GM12878 (cell line): ENCODE results near the gene DNAJC15.

ENCODE experiments used
- CREM ChIP-seq: IDR thresholded peaks from 2 replicates; pipeline ENCODE4 v1.6.1; 2014; ENCODE audit warnings: antibody characterized with exemption, low read depth
- EZH2 ChIP-seq: IDR thresholded peaks from 2 replicates; pipeline ENCODE4 v1.6.1; 2012; ENCODE audit warnings: low read depth, mild to moderate bottlenecking, control low read depth, inconsistent platforms, low read length, borderline replicate concordance; ENCODE audit not compliant: control insufficient read depth
- JUND ChIP-seq: IDR thresholded peaks from 2 replicates; pipeline ENCODE4 v1.6.1; 2012; ENCODE audit warnings: low read depth, mild to moderate bottlenecking, low read length, improper control_type of control experiment, moderate library complexity
- PAX5 ChIP-seq: IDR thresholded peaks from 2 replicates; pipeline ENCODE4 v1.6.1; 2011; ENCODE audit warnings: low read depth, low read length, borderline replicate concordance
- SIN3A ChIP-seq: IDR thresholded peaks from 2 replicates; pipeline ENCODE4 v1.6.1; 2012; ENCODE audit warnings: low read depth, low read length, improper control_type of control experiment
- SRF ChIP-seq, 2 experiments: IDR thresholded peaks; 2 replicates each; pipeline ENCODE4 v1.6.1; 2011; ENCODE audit warnings: low read depth in 2 of 2, low read length in 2 of 2, mild to moderate bottlenecking in 1 of 2, moderate library complexity in 1 of 2
- TF ChIP-seq, protein P1 (sequence below): IDR thresholded peaks from 2 replicates; pipeline ENCODE4 v1.6.1; 2011; ENCODE audit warnings: low read depth, low read length, improper control_type of control experiment, borderline replicate concordance
- TF ChIP-seq, protein P2 (sequence below), 3 experiments: IDR thresholded peaks in 2 of 3; conservative IDR thresholded peaks in 1 of 3; 2 replicates each; pipeline ENCODE4 v1.5.1; 2011; ENCODE audit warnings: low read depth in 3 of 3, low read length in 3 of 3, mild to moderate bottlenecking in 3 of 3, control low read depth in 2 of 3, moderate library complexity in 2 of 3, inconsistent platforms in 1 of 3, mixed read lengths in 1 of 3; ENCODE audit not compliant: control insufficient read depth in 2 of 3, insufficient read depth in 1 of 3; ENCODE audit errors: extremely low read depth in 1 of 3

DNA sequence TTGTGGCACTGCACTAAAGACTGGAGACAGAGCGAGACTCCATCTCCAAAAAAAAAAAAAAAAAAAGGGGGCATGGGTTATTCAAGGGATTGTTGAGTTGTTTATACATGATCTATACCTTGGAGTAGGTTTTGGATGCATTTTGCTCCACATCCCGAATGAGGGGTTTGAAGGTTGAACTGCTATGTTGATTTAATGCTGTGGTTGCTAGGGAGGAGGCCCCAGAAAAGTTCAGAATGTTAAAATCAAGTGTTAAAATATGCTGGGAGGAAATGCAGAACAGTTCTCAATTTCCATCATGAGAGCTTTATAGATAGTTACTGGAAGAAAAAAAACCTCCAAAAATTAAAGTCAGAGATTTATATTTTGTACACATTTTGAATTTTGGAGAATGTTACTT, 116.5 kb downstream of the DNAJC15 start:
- TF ChIP-seq, protein P1, sequence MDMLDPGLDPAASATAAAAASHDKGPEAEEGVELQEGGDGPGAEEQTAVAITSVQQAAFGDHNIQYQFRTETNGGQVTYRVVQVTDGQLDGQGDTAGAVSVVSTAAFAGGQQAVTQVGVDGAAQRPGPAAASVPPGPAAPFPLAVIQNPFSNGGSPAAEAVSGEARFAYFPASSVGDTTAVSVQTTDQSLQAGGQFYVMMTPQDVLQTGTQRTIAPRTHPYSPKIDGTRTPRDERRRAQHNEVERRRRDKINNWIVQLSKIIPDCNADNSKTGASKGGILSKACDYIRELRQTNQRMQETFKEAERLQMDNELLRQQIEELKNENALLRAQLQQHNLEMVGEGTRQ = no peak
- TF ChIP-seq JUND (no peak), SIN3A (no peak), EZH2 (no peak), CREM (no peak), SRF (IDR thresholded peaks at IDR 0.05; ENCODE audit: low read depth in 2 of 2, low read length in 2 of 2) (no peak), PAX5 (no peak)
- TF ChIP-seq, protein P2, sequence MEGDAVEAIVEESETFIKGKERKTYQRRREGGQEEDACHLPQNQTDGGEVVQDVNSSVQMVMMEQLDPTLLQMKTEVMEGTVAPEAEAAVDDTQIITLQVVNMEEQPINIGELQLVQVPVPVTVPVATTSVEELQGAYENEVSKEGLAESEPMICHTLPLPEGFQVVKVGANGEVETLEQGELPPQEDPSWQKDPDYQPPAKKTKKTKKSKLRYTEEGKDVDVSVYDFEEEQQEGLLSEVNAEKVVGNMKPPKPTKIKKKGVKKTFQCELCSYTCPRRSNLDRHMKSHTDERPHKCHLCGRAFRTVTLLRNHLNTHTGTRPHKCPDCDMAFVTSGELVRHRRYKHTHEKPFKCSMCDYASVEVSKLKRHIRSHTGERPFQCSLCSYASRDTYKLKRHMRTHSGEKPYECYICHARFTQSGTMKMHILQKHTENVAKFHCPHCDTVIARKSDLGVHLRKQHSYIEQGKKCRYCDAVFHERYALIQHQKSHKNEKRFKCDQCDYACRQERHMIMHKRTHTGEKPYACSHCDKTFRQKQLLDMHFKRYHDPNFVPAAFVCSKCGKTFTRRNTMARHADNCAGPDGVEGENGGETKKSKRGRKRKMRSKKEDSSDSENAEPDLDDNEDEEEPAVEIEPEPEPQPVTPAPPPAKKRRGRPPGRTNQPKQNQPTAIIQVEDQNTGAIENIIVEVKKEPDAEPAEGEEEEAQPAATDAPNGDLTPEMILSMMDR (IDR thresholded peaks at IDR 0.05 in 2 of 3, conservative IDR thresholded peaks at IDR 0.05 in 1 of 3; ENCODE audit: control insufficient read depth in 2 of 3, extremely low read depth in 1 of 3, insufficient read depth in 1 of 3, low read depth in 3 of 3, low read length in 3 of 3) = no peak
